OCI-M1 (cell line): ENCODE data around the gene LIN54.
"Not testable (repeated sequence)": the region's sequence is repeated elsewhere in the genome, so short reads cannot be mapped to it uniquely, and the experiment has no call there.

Experiments used
- DNase-seq: peaks from one replicate; lab custom pipeline; 2025; lab: John Stamatoyannopoulos, UW

Gene LIN54

GRCh38 chr4:83012200-83012686 lies 1.6 kb upstream of the LIN54 start:
- peak; percentile 71 for DNase-seq

GRCh38 chr4:83011689-83012199 lies 1.1 kb upstream of the LIN54 start:
- DNase-seq = peak; percentile 71

- peak; percentile 74 for DNase-seq
These were observed 507 bp downstream of the LIN54 start for GRCh38 chr4:83010111-83010521.

- DNase-seq = peak; percentile 57
These were observed 1.1 kb downstream of the LIN54 start for GRCh38 chr4:83009529-83009928.

GRCh38 chr4:83003044-83003791 lies 7.4 kb downstream of the LIN54 start:
- DNase-seq = not testable (repeated sequence)

- DNase-seq = no peak
These were observed 8.3 kb downstream of the LIN54 start for GRCh38 chr4:83002329-83002728.

GRCh38 chr4:82998898-82999297 lies 11.7 kb downstream of the LIN54 start:
- DNase-seq = no peak

- no peak for DNase-seq
These were observed 15.8 kb downstream of the LIN54 start for GRCh38 chr4:82994834-82995233.

GRCh38 chr4:82989575-82990429 lies 20.8 kb downstream of the LIN54 start:
- peak; percentile 87 for DNase-seq

GRCh38 chr4:82988323-82988832 lies 22.2 kb downstream of the LIN54 start:
- no peak for DNase-seq

GRCh38 chr4:82987519-82987918 lies 23.1 kb downstream of the LIN54 start:
- DNase-seq = not testable (repeated sequence)

GRCh38 chr4:82984459-82984858 lies 26.2 kb downstream of the LIN54 start:
- peak; percentile 70 for DNase-seq

GRCh38 chr4:82983444-82983843 lies 27.2 kb downstream of the LIN54 start:
- DNase-seq = no peak

- DNase-seq = no peak
These were observed 29.5 kb downstream of the LIN54 start for GRCh38 chr4:82981138-82981537.

- no peak for DNase-seq
These were observed 34.8 kb downstream of the LIN54 start for GRCh38 chr4:82975792-82976191.

- DNase-seq = no peak
These were observed 41.2 kb downstream of the LIN54 start for GRCh38 chr4:82969414-82969813.

GRCh38 chr4:82968972-82969371 lies 41.7 kb downstream of the LIN54 start:
- no peak for DNase-seq

- DNase-seq = no peak
These were observed 44.9 kb downstream of the LIN54 start for GRCh38 chr4:82965763-82966162.

GRCh38 chr4:82957045-82957444 lies 53.6 kb downstream of the LIN54 start:
- no peak for DNase-seq

- DNase-seq = no peak
These were observed 56.4 kb downstream of the LIN54 start for GRCh38 chr4:82954212-82954611.

GRCh38 chr4:82951196-82951595 lies 59.4 kb downstream of the LIN54 start:
- DNase-seq = no peak

- DNase-seq = no peak
These were observed 61.9 kb downstream of the LIN54 start for GRCh38 chr4:82948647-82949204.
